GM12801 (cell line): Measurements from ENCODE around the gene RNU1-2.

ENCODE experiments used
- CTCF ChIP-seq: IDR thresholded peaks from one replicate; pipeline ENCODE4 v1.5.1; 2011; ENCODE audit warnings: control low read depth; ENCODE audit not compliant: insufficient read length; ENCODE audit errors: extremely low read depth

The RNU1-2 gene

GRCh38 chr1:16938351-16939321, 42.9 kb downstream of the RNU1-2 start:
- no peak for TF ChIP-seq CTCF

GRCh38 chr1:16944038-16944437, 48.3 kb downstream of the RNU1-2 start:
- no peak for TF ChIP-seq CTCF
